ENCODE measurements around the gene INTS3. TPM values are rescaled to one million over a fixed set of nuclear protein-coding genes. Genes with fewer than 3 reads are reported as not detected.

Gene INTS3
- total RNA-seq, 1 donor from 2014 or later: 45.1 TPM

DNA sequence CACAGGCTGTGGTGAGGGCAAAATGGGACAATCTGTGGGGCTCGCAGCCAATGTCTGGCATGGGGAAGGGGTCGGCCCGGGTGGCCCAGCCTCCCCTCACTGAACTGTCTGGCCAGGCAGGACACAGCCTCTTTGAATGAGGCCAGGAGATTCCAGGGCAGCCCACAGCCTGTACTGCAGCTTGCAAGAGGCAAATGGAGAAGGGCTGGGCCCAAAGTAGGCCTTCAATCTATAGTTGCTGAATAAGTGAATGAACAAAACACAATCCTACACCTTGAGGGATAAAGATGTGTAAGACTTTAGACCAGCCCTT lies 70.6 kb downstream of the INTS3 start:
- Histone ChIP-seq H3K79me2 (ENCODE audit: low read depth) (no peaks in the 10 kb centered on the region), H3K36me3 (no peaks in the 10 kb centered on the region), H3K4me1 (peaks cover 24% of the 10 kb centered on the region), H3K27ac (no peak overlapping the region), H2AFZ (replicated peaks) (no peak overlapping the region), H3K9me3 (ENCODE audit: low read depth) (no peaks in the 10 kb centered on the region), H3K4me2 (no peak overlapping the region), H3K9ac (no peak overlapping the region), H3K27me3 (no peaks in the 10 kb centered on the region), H4K20me1 (ENCODE audit: low read depth) (peaks cover 42% of the 10 kb centered on the region), H3K4me3 (no peak overlapping the region), H3F3A (ENCODE audit: low read depth) (peaks cover 29% of the 10 kb centered on the region)
- no peak for DNase-seq (ENCODE audit: low spot score)
- peaks cover 9% of the 10 kb centered on the region for H3K27me3 Mint-ChIP-seq (ENCODE audit: insufficient read depth, low read depth)
- peak overlapping the region; percentile 50 for H3K27ac Mint-ChIP-seq
- no peaks in the 10 kb centered on the region for H3K9me3 Mint-ChIP-seq
- peak overlapping the region; percentile 42 for H3K4me3 Mint-ChIP-seq
- TF ChIP-seq CTCF (IDR thresholded peaks at IDR 0.05): no peak
- TF ChIP-seq EZH2 (IDR thresholded peaks at IDR 0.05): no peak
- no peak for TF ChIP-seq EZH2phosphoT487 (IDR thresholded peaks at IDR 0.05)
- peaks cover 36% of the 10 kb centered on the region for H3K4me1 Mint-ChIP-seq
- H3K36me3 Mint-ChIP-seq: peaks cover 16% of the 10 kb centered on the region

DNA sequence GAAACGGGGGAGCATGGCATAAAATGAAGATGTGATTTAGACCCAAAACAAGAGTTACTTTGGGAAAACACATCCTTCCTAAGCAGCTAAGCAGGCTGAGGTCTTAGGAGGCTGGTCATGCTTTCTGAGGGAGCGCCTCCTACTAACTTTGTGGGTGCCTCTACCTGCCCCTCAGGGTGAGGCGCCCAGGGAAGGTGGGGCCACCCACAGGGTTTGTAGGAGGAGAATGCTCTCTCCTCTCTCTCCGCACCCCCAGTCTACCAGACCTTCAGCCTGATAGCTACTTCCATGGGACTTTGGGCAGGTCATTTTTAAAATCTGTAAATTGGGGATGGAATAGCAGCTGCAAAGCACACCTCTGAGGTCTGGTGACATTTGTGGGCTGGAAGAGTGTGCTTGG lies 71.2 kb downstream of the INTS3 start:
- Mint-ChIP-seq H3K36me3 (peaks cover 20% of the 10 kb centered on the region), H3K27ac (no peak overlapping the region), H3K4me3 (peak overlapping the region; percentile 56), H3K27me3 (ENCODE audit: insufficient read depth, low read depth) (peaks cover 8% of the 10 kb centered on the region), H3K9me3 (no peaks in the 10 kb centered on the region), H3K4me1 (peaks cover 36% of the 10 kb centered on the region)
- Histone ChIP-seq H3K27ac (no peak overlapping the region), H4K20me1 (ENCODE audit: low read depth) (peaks cover 36% of the 10 kb centered on the region), H3K4me2 (no peak overlapping the region), H3K4me1 (peaks cover 18% of the 10 kb centered on the region), H3K4me3 (no peak overlapping the region), H3K9ac (no peak overlapping the region), H3K9me3 (ENCODE audit: low read depth) (no peaks in the 10 kb centered on the region), H3K79me2 (ENCODE audit: low read depth) (no peaks in the 10 kb centered on the region), H3F3A (ENCODE audit: low read depth) (peaks cover 23% of the 10 kb centered on the region), H3K36me3 (no peaks in the 10 kb centered on the region), H2AFZ (replicated peaks) (no peak overlapping the region), H3K27me3 (no peaks in the 10 kb centered on the region)
- DNase-seq (ENCODE audit: low spot score): no peak
- TF ChIP-seq CTCF (IDR thresholded peaks at IDR 0.05) (no peak), EZH2phosphoT487 (IDR thresholded peaks at IDR 0.05) (no peak), EZH2 (IDR thresholded peaks at IDR 0.05) (no peak)

DNA sequence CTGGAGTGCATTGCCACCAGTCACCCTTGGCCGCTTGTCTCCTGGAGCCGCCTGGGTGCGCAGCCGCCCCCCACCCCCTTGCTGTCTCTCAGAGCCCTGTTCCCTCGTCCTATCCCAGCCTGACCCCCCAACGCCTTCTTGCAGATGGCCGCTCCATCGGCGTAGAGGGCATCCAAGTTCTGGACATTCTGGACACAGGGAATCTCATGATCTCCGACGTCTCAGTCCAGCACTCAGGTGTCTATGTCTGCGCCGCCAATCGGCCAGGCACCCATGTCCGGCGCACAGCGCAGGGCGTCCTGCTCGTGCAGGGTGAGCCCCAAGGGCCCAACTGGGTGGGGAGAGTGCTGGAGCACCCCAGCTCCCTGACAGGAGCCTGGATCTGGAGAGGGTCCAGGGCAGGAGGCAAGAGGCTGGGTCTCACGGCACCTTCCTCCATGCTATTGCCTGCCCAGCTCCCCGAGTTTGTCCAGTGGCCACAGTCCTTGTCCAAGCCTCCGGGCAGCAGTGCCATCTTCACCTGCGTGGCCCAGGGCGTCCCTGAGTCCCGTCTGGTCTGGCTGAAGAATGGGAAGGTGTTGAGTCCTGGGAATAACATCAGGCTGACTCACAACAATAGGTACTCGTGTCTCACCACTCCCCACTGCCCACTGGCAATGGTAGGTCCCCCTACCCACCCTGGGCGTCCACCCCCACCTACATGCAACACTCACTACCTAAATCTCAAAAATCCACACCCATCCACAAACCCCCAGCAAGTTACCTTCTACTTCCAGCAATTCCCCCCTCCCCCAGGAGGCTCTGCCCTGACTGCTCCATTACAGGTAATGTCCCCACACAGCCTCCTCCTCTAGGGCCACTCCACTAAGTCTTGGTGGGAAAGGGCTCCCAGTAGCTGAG lies 72.0 kb downstream of the INTS3 start:
- no peaks in the 10 kb centered on the region for H3K36me3 ChIP-seq
- Mint-ChIP-seq H3K9me3 (no peaks in the 10 kb centered on the region), H3K27ac (peak overlapping the region; percentile 81), H3K4me1 (peaks cover 28% of the 10 kb centered on the region), H3K4me3 (peak overlapping the region; percentile 46), H3K27me3 (ENCODE audit: insufficient read depth, low read depth) (peaks cover 8% of the 10 kb centered on the region), H3K36me3 (peaks cover 20% of the 10 kb centered on the region)
- H3K4me1 ChIP-seq: peaks cover 10% of the 10 kb centered on the region
- no peak overlapping the region for H3K4me2 ChIP-seq
- no peak overlapping the region for H3K9ac ChIP-seq
- DNase-seq (ENCODE audit: low spot score): no peak
- TF ChIP-seq CTCF (IDR thresholded peaks at IDR 0.05) (no peak), EZH2phosphoT487 (IDR thresholded peaks at IDR 0.05) (no peak), EZH2 (IDR thresholded peaks at IDR 0.05) (no peak)
- H2AFZ ChIP-seq (replicated peaks): no peak overlapping the region
- no peak overlapping the region for H3K27ac ChIP-seq
- H3K79me2 ChIP-seq (ENCODE audit: low read depth): no peaks in the 10 kb centered on the region
- no peaks in the 10 kb centered on the region for H3K27me3 ChIP-seq
- H4K20me1 ChIP-seq (ENCODE audit: low read depth): peaks cover 28% of the 10 kb centered on the region
- no peaks in the 10 kb centered on the region for H3K9me3 ChIP-seq (ENCODE audit: low read depth)
- no peak overlapping the region for H3K4me3 ChIP-seq
- H3F3A ChIP-seq (ENCODE audit: low read depth): peaks cover 15% of the 10 kb centered on the region

Measured in neural progenitor cell (in vitro differentiated cells).